Measurements from ENCODE around the gene LSM3. TPM values are rescaled to one million over a fixed set of nuclear protein-coding genes. Genes with fewer than 3 reads are reported as not detected.

Gene LSM3
- total and polyA plus RNA-seq, 2 experiments from 2014 or later, result 5.9 to 32.2 TPM

- DNase-seq (ENCODE audit: low read depth in 1 of 2, low spot score in 1 of 2), result peak in 1 of 2 donors; percentile 18
- TF ChIP-seq CTCF (IDR thresholded peaks at IDR 0.05; ENCODE audit: low read depth, low read length), result no peak
- no peaks in the 10 kb centered on the region for H3K9me3 ChIP-seq (ENCODE audit: low read depth)
- no peak overlapping the region for H3K4me3 ChIP-seq
- peaks cover 29% of the 10 kb centered on the region for H3K4me1 ChIP-seq (ENCODE audit: low read depth)
- H3K27ac ChIP-seq, result no peak overlapping the region
- peaks cover under 1% of the 10 kb centered on the region for H3K36me3 ChIP-seq
- no peaks in the 10 kb centered on the region for H3K27me3 ChIP-seq
Measured at GRCh38 chr3:14139771-14140170, 38.8 kb upstream of the LSM3 start.

GRCh38 chr3:14140668-14141067 lies 37.9 kb upstream of the LSM3 start:
- peaks cover 2% of the 10 kb centered on the region for H3K36me3 ChIP-seq
- H3K27ac ChIP-seq, result no peak overlapping the region
- no peak for TF ChIP-seq CTCF (IDR thresholded peaks at IDR 0.05; ENCODE audit: low read depth, low read length)
- H3K4me1 ChIP-seq (ENCODE audit: low read depth), result peaks cover 33% of the 10 kb centered on the region
- no peaks in the 10 kb centered on the region for H3K9me3 ChIP-seq (ENCODE audit: low read depth)
- no peak for DNase-seq (ENCODE audit: low read depth in 1 of 2, low spot score in 1 of 2)
- H3K27me3 ChIP-seq, result no peaks in the 10 kb centered on the region
- no peak overlapping the region for H3K4me3 ChIP-seq

GRCh38 chr3:14141144-14141543 lies 37.5 kb upstream of the LSM3 start:
- no peak for TF ChIP-seq CTCF (IDR thresholded peaks at IDR 0.05; ENCODE audit: low read depth, low read length)
- peaks cover 4% of the 10 kb centered on the region for H3K36me3 ChIP-seq
- H3K27ac ChIP-seq, result no peak overlapping the region
- H3K4me3 ChIP-seq, result no peak overlapping the region
- no peaks in the 10 kb centered on the region for H3K9me3 ChIP-seq (ENCODE audit: low read depth)
- peaks cover 33% of the 10 kb centered on the region for H3K4me1 ChIP-seq (ENCODE audit: low read depth)
- H3K27me3 ChIP-seq, result no peaks in the 10 kb centered on the region
- DNase-seq (ENCODE audit: low read depth in 1 of 2, low spot score in 1 of 2), result no peak

- no peak overlapping the region for H3K4me3 ChIP-seq
- H3K36me3 ChIP-seq, result peaks cover 4% of the 10 kb centered on the region
- no peaks in the 10 kb centered on the region for H3K27me3 ChIP-seq
- no peak overlapping the region for H3K27ac ChIP-seq
- H3K9me3 ChIP-seq (ENCODE audit: low read depth), result no peaks in the 10 kb centered on the region
- peak in 1 of 2 donors; percentile 21 for DNase-seq (ENCODE audit: low read depth in 1 of 2, low spot score in 1 of 2)
- peaks cover 32% of the 10 kb centered on the region for H3K4me1 ChIP-seq (ENCODE audit: low read depth)
- no peak for TF ChIP-seq CTCF (IDR thresholded peaks at IDR 0.05; ENCODE audit: low read depth, low read length)
Measured at GRCh38 chr3:14141602-14142341, 36.8 kb upstream of the LSM3 start.

- Histone ChIP-seq H3K27ac (no peak overlapping the region), H3K36me3 (peaks cover 4% of the 10 kb centered on the region)
- no peak for DNase-seq (ENCODE audit: low read depth in 1 of 2, low spot score in 1 of 2)
Measured at GRCh38 chr3:14142567-14143270, 35.9 kb upstream of the LSM3 start.

More at GRCh38 chr3:14142567-14143270, 35.9 kb upstream of the LSM3 start:
- Histone ChIP-seq H3K27me3 (no peaks in the 10 kb centered on the region), H3K4me3 (no peak overlapping the region), H3K4me1 (ENCODE audit: low read depth) (peaks cover 23% of the 10 kb centered on the region), H3K9me3 (ENCODE audit: low read depth) (no peaks in the 10 kb centered on the region)
- no peak for TF ChIP-seq CTCF (IDR thresholded peaks at IDR 0.05; ENCODE audit: low read depth, low read length)

All from cardiac muscle cell (in vitro differentiated cells and primary cell).